Suprapubic skin (tissue), 4 donors: ENCODE measurements around the gene TGM6.

ENCODE experiments used
- EP300 ChIP-seq: sonication (generic); formaldehyde crosslinking; IDR thresholded peaks from one replicate; pipeline ENCODE4 v1.6.1; 2017; ENCODE audit warnings: antibody characterized with exemption
- POLR2A ChIP-seq, 2 donors: fragments of 450-650 bp; IDR thresholded peaks; one replicate each; pipeline ENCODE4 v1.6.1; 2017; ENCODE audit warnings: antibody characterized with exemption in 2 of 2, mild to moderate bottlenecking in 2 of 2, moderate library complexity in 2 of 2
- POLR2AphosphoS5 ChIP-seq, 3 donors: sonication (generic); formaldehyde crosslinking; IDR thresholded peaks; one replicate each; pipeline ENCODE4 v1.6.1; 2017; ENCODE audit warnings: antibody characterized with exemption in 3 of 3
- TF ChIP-seq, protein P1 (sequence below), 2 donors: fragments of 200-600 bp in 1 of 2; fragments of 450-650 bp in 1 of 2; sonication (generic) in 1 of 2; IDR thresholded peaks; one replicate each; pipeline ENCODE4 v1.5.1; 2016 to 2019; ENCODE audit warnings: antibody characterized with exemption in 2 of 2, mild to moderate bottlenecking in 1 of 2, moderate library complexity in 1 of 2

DNA sequence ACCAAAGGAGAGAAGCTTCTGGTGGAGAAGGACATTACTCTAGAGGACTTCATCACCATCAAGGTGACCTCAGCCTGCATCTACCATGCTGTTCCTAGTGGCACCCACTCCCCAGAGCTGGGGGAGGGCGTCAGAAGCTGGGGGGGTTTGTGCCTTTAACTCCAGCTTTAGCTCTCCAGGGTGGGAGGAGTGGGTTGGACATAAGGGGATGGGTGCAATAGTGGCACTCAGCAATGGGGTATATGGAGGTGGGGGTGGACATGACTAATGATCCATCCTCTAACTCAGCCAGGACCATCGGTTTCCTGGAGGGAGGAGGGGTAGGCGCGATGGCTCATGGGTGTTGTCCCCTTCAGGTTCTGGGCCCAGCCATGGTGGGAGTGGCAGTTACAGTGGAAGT, 49.8 kb downstream of the TGM6 start:
- TF ChIP-seq, protein P1, sequence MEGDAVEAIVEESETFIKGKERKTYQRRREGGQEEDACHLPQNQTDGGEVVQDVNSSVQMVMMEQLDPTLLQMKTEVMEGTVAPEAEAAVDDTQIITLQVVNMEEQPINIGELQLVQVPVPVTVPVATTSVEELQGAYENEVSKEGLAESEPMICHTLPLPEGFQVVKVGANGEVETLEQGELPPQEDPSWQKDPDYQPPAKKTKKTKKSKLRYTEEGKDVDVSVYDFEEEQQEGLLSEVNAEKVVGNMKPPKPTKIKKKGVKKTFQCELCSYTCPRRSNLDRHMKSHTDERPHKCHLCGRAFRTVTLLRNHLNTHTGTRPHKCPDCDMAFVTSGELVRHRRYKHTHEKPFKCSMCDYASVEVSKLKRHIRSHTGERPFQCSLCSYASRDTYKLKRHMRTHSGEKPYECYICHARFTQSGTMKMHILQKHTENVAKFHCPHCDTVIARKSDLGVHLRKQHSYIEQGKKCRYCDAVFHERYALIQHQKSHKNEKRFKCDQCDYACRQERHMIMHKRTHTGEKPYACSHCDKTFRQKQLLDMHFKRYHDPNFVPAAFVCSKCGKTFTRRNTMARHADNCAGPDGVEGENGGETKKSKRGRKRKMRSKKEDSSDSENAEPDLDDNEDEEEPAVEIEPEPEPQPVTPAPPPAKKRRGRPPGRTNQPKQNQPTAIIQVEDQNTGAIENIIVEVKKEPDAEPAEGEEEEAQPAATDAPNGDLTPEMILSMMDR (IDR thresholded peaks at IDR 0.05): no peak
- no peak for TF ChIP-seq EP300
- no peak for TF ChIP-seq POLR2A (IDR thresholded peaks at IDR 0.05)
- TF ChIP-seq POLR2AphosphoS5 (IDR thresholded peaks at IDR 0.05): no peak
